ENCODE results near the gene LBR. TPM values are rescaled to one million over a fixed set of nuclear protein-coding genes. Genes with fewer than 3 reads are reported as not detected.

Gene LBR
- total and polyA plus RNA-seq, 2 donors from 2014 or later, result 13.1 to 80.2 TPM

- no peak overlapping the region for H3K27ac ChIP-seq (ENCODE audit: low read depth in 2 of 2, low read length in 2 of 2)
- DNase-seq (peak in 1 of 5 donors; percentile 57), FAIRE-seq (no peak)
- no peak overlapping the region for H3K4me3 ChIP-seq (ENCODE audit: low read length in 3 of 3)
- H3K36me3 ChIP-seq (ENCODE audit: control insufficient read depth in 2 of 3, insufficient read depth in 3 of 3, low read length in 3 of 3), result no peaks in the 10 kb centered on the region
- TF ChIP-seq, protein P1, sequence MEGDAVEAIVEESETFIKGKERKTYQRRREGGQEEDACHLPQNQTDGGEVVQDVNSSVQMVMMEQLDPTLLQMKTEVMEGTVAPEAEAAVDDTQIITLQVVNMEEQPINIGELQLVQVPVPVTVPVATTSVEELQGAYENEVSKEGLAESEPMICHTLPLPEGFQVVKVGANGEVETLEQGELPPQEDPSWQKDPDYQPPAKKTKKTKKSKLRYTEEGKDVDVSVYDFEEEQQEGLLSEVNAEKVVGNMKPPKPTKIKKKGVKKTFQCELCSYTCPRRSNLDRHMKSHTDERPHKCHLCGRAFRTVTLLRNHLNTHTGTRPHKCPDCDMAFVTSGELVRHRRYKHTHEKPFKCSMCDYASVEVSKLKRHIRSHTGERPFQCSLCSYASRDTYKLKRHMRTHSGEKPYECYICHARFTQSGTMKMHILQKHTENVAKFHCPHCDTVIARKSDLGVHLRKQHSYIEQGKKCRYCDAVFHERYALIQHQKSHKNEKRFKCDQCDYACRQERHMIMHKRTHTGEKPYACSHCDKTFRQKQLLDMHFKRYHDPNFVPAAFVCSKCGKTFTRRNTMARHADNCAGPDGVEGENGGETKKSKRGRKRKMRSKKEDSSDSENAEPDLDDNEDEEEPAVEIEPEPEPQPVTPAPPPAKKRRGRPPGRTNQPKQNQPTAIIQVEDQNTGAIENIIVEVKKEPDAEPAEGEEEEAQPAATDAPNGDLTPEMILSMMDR (IDR thresholded peaks at IDR 0.05; ENCODE audit: borderline replicate concordance, extremely low read depth, insufficient read depth), result no peak
- no peaks in the 10 kb centered on the region for H3K27me3 ChIP-seq (ENCODE audit: control insufficient read depth, insufficient read depth, low read length)
- H3K9me3 ChIP-seq (ENCODE audit: control insufficient read depth in 2 of 3, insufficient read depth in 1 of 3, low read length in 3 of 3), result no peaks in the 10 kb centered on the region
- H3K9ac ChIP-seq (ENCODE audit: low read length in 3 of 3), result no peak overlapping the region
- H3K4me1 ChIP-seq (ENCODE audit: control insufficient read depth in 2 of 3, insufficient read depth in 2 of 3, low read depth in 1 of 3, low read length in 3 of 3), result peaks cover 0 to 4% (median 0%) of the 10 kb centered on the region in 3 donors
- intact Hi-C loops (cut with DNase I), result no loop called here
Observed at GRCh38 chr1:225460021-225460736, 32.3 kb upstream of the LBR start.

- Histone ChIP-seq H3K4me1 (ENCODE audit: control insufficient read depth in 2 of 3, insufficient read depth in 2 of 3, low read depth in 1 of 3, low read length in 3 of 3) (peaks cover 0 to 2% (median 0%) of the 10 kb centered on the region in 3 donors), H3K4me3 (ENCODE audit: low read length in 3 of 3) (no peak overlapping the region), H3K27ac (ENCODE audit: low read depth in 2 of 2, low read length in 2 of 2) (no peak overlapping the region), H3K36me3 (ENCODE audit: control insufficient read depth in 2 of 3, insufficient read depth in 3 of 3, low read length in 3 of 3) (no peaks in the 10 kb centered on the region), H3K9ac (ENCODE audit: low read length in 3 of 3) (no peak overlapping the region), H3K9me3 (ENCODE audit: control insufficient read depth in 2 of 3, insufficient read depth in 1 of 3, low read length in 3 of 3) (no peaks in the 10 kb centered on the region), H3K27me3 (ENCODE audit: control insufficient read depth, insufficient read depth, low read length) (no peaks in the 10 kb centered on the region)
- TF ChIP-seq, protein P1 (IDR thresholded peaks at IDR 0.05; ENCODE audit: borderline replicate concordance, extremely low read depth, insufficient read depth), result no peak
- no peak for FAIRE-seq
- no peak for DNase-seq
- intact Hi-C loops (cut with DNase I), result no loop called here
Observed at GRCh38 chr1:225458222-225458631, 30.4 kb upstream of the LBR start.

- no peak overlapping the region for H3K9ac ChIP-seq (ENCODE audit: low read length in 3 of 3)
- no peaks in the 10 kb centered on the region for H3K27me3 ChIP-seq (ENCODE audit: control insufficient read depth, insufficient read depth, low read length)
- peak in 4 of 5 donors; percentile 27 to 63 (median 43) for DNase-seq
- no peaks in the 10 kb centered on the region for H3K9me3 ChIP-seq (ENCODE audit: control insufficient read depth in 2 of 3, insufficient read depth in 1 of 3, low read length in 3 of 3)
- no peak overlapping the region for H3K27ac ChIP-seq (ENCODE audit: low read depth in 2 of 2, low read length in 2 of 2)
- no peak overlapping the region for H3K4me3 ChIP-seq (ENCODE audit: low read length in 3 of 3)
- FAIRE-seq, result no peak
- H3K36me3 ChIP-seq (ENCODE audit: control insufficient read depth in 2 of 3, insufficient read depth in 3 of 3, low read length in 3 of 3), result no peaks in the 10 kb centered on the region
- intact Hi-C loops (cut with DNase I), result no loop called here
- TF ChIP-seq, protein P1 (IDR thresholded peaks at IDR 0.05; ENCODE audit: borderline replicate concordance, extremely low read depth, insufficient read depth), result no peak
- H3K4me1 ChIP-seq (ENCODE audit: control insufficient read depth in 2 of 3, insufficient read depth in 2 of 3, low read depth in 1 of 3, low read length in 3 of 3), result no peaks in the 10 kb centered on the region
Observed at GRCh38 chr1:225454733-225455132, 26.9 kb upstream of the LBR start.
